Psoas muscle (tissue), 8 donors: ENCODE measurements around the gene USF2. TPM values are rescaled to one million over a fixed set of nuclear protein-coding genes. Genes with fewer than 3 reads are reported as not detected.

Experiments
- ATAC-seq, 4 donors: fragments of 200-7000 bp; cut with Tn5 transposase; one replicate each; pipeline ENCODE4 v1.9.1; 2020; ENCODE audit warnings: moderate library complexity in 3 of 4, mild to moderate bottlenecking in 2 of 4
- DNase-seq, 2 donors: peaks; one replicate each; pipeline ENCODE4 v3.0.0-alpha.2; 2020
- H3K27ac ChIP-seq: fragments of 200-600 bp; one replicate; pipeline ENCODE4 v1.8.0; 2022
- H3K27me3 ChIP-seq, 3 donors: fragments of 200-600 bp in 1 of 3; one replicate each; pipeline versions ENCODE4 v1.6.1 to v1.8.0; 2013 to 2022; ENCODE audit warnings: low read length in 2 of 3, mild to moderate bottlenecking in 2 of 3, moderate library complexity in 1 of 3; ENCODE audit not compliant: insufficient read depth in 3 of 3
- H3K36me3 ChIP-seq, 2 donors: fragments of 200-600 bp in 1 of 2; one replicate each; pipeline versions ENCODE4 v1.6.1 to v1.8.0; 2013 to 2022; ENCODE audit warnings: low read depth in 1 of 2, mild to moderate bottlenecking in 1 of 2, moderate library complexity in 1 of 2; ENCODE audit not compliant: insufficient read depth in 1 of 2
- H3K4me1 ChIP-seq: fragments of 200-600 bp; one replicate; pipeline ENCODE4 v1.8.0; 2022
- H3K4me3 ChIP-seq: fragments of 200-600 bp; one replicate; pipeline ENCODE4 v1.8.0; 2022; ENCODE audit warnings: mild to moderate bottlenecking
- H3K9me3 ChIP-seq: fragments of 200-600 bp; one replicate; pipeline ENCODE4 v1.8.0; 2022
- WGBS, 3 donors: extraction: QIAGEN DNeasy Blood & Tissue Kit; methylation state at CpG; one replicate each; pipeline versions ENCODE4 v1.1.6 to v1.1.7; 2013; 5-methylcytosine and 5-hydroxymethylcytosine counted together
- intact Hi-C, 2 donors: fragments of 100-400 bp; cut with DNase I; formaldehyde crosslinking; loops; one replicate each; pipeline versions ENCODE4 v1.11.0 to v1.14.2; 2022
- polyA plus RNA-seq, 3 donors: library from polyadenylated mRNA; stranded (reverse); fragments of 200-250 nt; gene quantifications; one replicate each; pipeline ENCODE4 v1.2.3, GENCODE V29; 2013
- total RNA-seq, 4 donors: library from RNA; stranded (reverse); fragmentation: NEBNext Ultra II Directional in 2 of 4; extraction: Animal tissue kit (Norgen Biotek cat#: 25700) in 2 of 4; gene quantifications; one replicate each; pipeline versions ENCODE4 v1.2.1 to v1.2.4, GENCODE V29; 2021 to 2023
- TF ChIP-seq, protein P1 (sequence below): fragments of 200-600 bp; IDR thresholded peaks from one replicate; pipeline ENCODE4 v1.8.0; 2022; ENCODE audit warnings: antibody characterized with exemption
- donor health status: healthy with polysubstance abuse.
- donor health status: DM: no; HTN: no; CAD: no; lungs with moderate emphysema.
- donor health status: Bipolar disorder and iron deficiency.
- donor health status: healthy.
- donor health status: DM: yes; HTN: yes; CAD: no.
- donor health status: DM: no; HTN: no; CAD: no.
- donor health status: DM: no; HTN: no; CAD: no.
- donor health status: DM: yes; HTN: yes; CAD: no.

The USF2 gene
- total and polyA plus RNA-seq, 7 donors = 94.4 to 196 (median 179) TPM

DNA sequence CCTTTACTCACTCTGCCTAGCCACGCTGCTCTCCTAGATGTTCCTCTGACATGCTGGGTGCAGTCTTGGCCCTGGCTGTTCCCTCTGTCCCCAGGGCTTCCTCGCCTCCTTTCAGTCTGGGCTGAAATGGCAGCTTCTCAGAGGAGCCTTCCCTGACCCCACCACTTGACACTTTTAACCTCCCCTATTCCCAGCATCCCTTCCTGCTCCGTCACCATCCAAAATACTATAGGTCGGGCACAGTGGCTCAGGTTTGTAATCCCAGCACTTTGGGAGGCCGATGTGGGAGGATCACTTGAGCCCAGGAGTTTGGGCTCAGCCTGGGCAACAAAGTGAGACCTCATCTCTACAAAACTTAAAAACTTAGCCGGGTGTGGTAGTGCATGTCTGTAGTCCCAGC lies 42.8 kb upstream of the USF2 start:
- TF ChIP-seq, protein P1, sequence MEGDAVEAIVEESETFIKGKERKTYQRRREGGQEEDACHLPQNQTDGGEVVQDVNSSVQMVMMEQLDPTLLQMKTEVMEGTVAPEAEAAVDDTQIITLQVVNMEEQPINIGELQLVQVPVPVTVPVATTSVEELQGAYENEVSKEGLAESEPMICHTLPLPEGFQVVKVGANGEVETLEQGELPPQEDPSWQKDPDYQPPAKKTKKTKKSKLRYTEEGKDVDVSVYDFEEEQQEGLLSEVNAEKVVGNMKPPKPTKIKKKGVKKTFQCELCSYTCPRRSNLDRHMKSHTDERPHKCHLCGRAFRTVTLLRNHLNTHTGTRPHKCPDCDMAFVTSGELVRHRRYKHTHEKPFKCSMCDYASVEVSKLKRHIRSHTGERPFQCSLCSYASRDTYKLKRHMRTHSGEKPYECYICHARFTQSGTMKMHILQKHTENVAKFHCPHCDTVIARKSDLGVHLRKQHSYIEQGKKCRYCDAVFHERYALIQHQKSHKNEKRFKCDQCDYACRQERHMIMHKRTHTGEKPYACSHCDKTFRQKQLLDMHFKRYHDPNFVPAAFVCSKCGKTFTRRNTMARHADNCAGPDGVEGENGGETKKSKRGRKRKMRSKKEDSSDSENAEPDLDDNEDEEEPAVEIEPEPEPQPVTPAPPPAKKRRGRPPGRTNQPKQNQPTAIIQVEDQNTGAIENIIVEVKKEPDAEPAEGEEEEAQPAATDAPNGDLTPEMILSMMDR = no peak
- 73 to 83% (median 80%) methylated on average over 6 of the region's 6 CpGs for WGBS, 3 donors
- no peaks in the 10 kb centered on the region for H3K4me1 ChIP-seq
- peaks cover 0 to 7% (median 0%) of the 10 kb centered on the region in 3 donors for H3K27me3 ChIP-seq
- no peaks in the 10 kb centered on the region for H3K9me3 ChIP-seq
- H3K27ac ChIP-seq = no peak overlapping the region
- H3K4me3 ChIP-seq = no peak overlapping the region
- no peaks in the 10 kb centered on the region for H3K36me3 ChIP-seq
- intact Hi-C loops = no loop called here
- ATAC-seq (no peak), DNase-seq (no peak)

DNA sequence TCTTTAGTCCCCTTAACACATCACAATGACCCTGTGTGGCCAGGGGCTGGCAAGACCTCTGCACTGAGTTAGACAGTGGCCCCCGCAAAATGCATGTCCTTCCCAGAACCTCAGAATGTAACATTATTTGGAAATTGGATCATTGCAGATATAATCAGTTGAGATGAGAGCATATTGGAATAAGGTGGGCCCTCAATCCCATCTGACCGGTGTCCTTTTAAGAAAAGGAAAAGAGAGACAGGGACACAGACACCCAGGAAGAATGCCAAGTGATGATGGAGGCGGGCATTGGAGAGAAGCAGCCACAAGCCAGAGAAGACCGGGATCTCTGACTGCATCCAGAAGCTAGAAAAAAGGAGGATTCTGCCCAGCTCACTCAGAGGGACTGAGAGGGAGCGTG lies 42.0 kb upstream of the USF2 start:
- Histone ChIP-seq H3K27me3 (peaks cover 0 to 7% (median 0%) of the 10 kb centered on the region in 3 donors), H3K36me3 (no peaks in the 10 kb centered on the region), H3K27ac (no peak overlapping the region), H3K9me3 (no peaks in the 10 kb centered on the region), H3K4me1 (no peaks in the 10 kb centered on the region), H3K4me3 (no peak overlapping the region)
- 62 to 83% (median 74%) methylated on average over 5 of the region's 5 CpGs for WGBS, 3 donors
- TF ChIP-seq, protein P1 = no peak
- DNase-seq (no peak), ATAC-seq (no peak)
- intact Hi-C loops = no loop called here

DNA sequence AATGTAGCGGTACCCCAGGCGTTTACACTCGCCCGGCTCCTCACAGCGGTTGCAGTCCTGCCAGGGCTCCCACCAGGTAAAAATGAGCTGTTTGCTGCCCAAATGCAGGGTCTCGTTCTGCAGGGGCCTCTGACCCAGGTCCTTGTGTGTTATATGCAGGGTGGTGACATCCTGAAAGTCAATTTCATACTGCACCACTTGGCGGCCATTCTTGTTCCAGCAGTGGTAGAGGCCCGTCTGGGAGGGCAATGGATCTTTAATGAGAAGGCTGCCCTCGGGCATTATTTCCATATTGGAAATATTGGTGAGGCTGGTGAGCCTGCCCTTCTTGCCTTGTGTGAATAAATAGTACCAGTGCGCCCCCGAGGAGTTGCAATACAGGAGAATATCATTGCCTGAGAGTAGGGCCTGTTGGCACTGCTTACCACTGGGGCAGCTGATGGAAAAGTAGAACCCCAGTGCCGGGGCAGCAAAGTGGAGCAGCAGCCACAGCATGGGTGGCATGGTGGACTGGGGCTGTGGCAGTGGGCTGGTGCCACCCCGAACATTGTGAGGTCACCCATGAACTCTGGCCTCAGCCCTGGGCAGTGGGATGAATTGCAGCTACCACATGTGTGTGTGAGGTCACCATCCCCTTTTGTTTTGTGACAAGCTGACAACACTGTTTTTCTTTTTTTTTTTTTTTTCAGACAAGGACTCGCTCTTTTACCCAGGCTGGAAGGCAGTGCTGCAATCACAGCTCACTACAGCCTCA lies 40.4 kb upstream of the USF2 start, which contains the start of gene FAM187B:
FAM187B (minus strand) TSS at position 563 of the 754 bp plus-strand sequence; CDS start at position 504, 59 bp downstream.
- no peak within 1 kb of the TSS for H3K27ac ChIP-seq
- H3K4me1 ChIP-seq = no peaks in the 10 kb centered on the region
- WGBS, 3 donors = 75 to 83% (median 83%) methylated on average over 14 of the region's 14 CpGs
- DNase-seq (no peak), ATAC-seq (no peak)
- intact Hi-C loops = no loop called here
- H3K9me3 ChIP-seq = no peaks in the 10 kb centered on the region
- H3K36me3 ChIP-seq = no peaks in the 10 kb centered on the region
- H3K27me3 ChIP-seq = peaks cover 0 to 7% (median 3%) of the 10 kb centered on the region in 3 donors
- H3K4me3 ChIP-seq = no peak within 1 kb of the TSS
- TF ChIP-seq, protein P1 = no peak

DNA sequence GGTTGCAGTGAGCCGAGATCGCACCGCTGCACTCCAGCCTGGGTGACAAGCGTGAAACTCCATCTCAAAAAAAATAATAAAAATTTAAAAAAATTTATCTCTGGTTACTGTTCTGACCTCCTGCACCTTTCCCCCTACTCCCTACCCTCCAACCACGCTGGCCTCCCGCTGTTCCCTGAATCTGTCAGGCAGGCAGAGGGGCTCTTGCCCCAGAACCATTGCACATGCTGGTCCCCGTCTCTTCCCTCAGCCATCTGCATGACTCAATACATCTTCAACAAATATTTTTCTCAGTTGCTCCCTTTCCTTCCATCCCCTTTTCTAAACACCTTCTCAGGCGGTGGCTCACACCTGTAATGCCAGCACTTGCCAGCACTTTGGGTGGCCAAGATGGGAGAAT lies 39.2 kb upstream of the USF2 start:
- no peaks in the 10 kb centered on the region for H3K4me1 ChIP-seq
- H3K9me3 ChIP-seq = no peaks in the 10 kb centered on the region
- H3K4me3 ChIP-seq = no peak overlapping the region
- H3K36me3 ChIP-seq = no peaks in the 10 kb centered on the region
- H3K27ac ChIP-seq = no peak overlapping the region
- intact Hi-C loops = no loop called here
- H3K27me3 ChIP-seq = peaks cover 0 to 7% (median 3%) of the 10 kb centered on the region in 3 donors
- TF ChIP-seq, protein P1 = no peak
- WGBS, 3 donors = 85 to 88% (median 86%) methylated on average over 8 of the region's 8 CpGs
- ATAC-seq = no peak
- no peak for DNase-seq
